HG03558 (cell line): ENCODE results near the gene LPP.

Experiments used
- ATAC-seq: cut with Tn5 transposase; IDR thresholded peaks from one replicate; pipeline ENCODE4 v1.9.1; 2021; ENCODE audit warnings: moderate number of reproducible peaks; ENCODE audit not compliant: unreplicated experiment; ENCODE audit errors: extremely low read depth

The LPP gene

GRCh38 chr3:188476935-188477334 lies 323.0 kb downstream of the LPP start:
- ATAC-seq = no peak

DNA sequence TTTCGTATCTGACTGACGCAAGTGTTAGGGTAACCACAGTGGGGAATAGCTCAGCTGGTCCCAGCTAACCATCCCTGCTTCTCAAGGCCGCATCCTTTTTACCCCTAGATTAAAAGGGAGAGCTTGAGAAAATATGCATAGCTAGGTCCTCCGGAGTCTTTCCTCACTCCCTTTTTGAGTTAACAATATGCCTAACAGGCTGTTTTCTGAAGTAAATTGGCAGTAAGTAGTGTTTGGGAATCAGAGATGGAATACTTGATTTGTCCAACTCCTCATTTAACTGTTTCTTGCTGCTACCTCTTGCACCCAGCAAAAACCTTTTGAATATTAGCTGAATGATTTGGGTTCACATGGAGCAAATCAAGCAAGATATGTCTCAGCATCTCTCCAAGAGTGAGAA lies 326.1 kb downstream of the LPP start:
- no peak for ATAC-seq

- no peak for ATAC-seq
These were observed 329.0 kb downstream of the LPP start for GRCh38 chr3:188482929-188483328.

- ATAC-seq = no peak
These were observed 332.2 kb downstream of the LPP start for GRCh38 chr3:188486126-188486525.

GRCh38 chr3:188486952-188487351 lies 333.0 kb downstream of the LPP start:
- no peak for ATAC-seq

DNA sequence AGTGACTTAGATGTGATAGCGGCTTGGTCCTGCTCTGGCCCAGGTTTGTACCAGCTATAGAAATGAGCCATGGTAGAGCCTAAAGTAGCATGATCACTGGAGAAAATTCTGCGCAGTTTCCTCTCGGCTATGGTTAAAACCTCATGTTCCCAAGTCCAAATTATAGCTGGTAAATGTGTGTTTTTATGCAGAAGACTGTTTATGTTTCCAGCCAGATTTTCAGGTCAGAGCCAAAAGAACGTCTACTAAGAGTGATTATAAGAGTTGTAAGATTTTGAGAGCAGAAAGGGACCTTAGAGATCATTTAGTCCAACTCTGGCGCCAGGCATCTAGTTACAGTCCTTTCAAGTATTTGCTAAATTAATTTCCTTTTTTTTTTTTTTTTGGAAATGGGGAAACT lies 333.7 kb downstream of the LPP start:
- no peak for ATAC-seq

- ATAC-seq = no peak
These were observed 334.8 kb downstream of the LPP start for GRCh38 chr3:188488801-188489200.

- ATAC-seq = no peak
These were observed 335.9 kb downstream of the LPP start for GRCh38 chr3:188489639-188490405.

- no peak for ATAC-seq
These were observed 336.5 kb downstream of the LPP start for GRCh38 chr3:188490416-188490815.

- no peak for ATAC-seq
These were observed 337.3 kb downstream of the LPP start for GRCh38 chr3:188491276-188491687.

GRCh38 chr3:188496390-188496789 lies 342.4 kb downstream of the LPP start:
- ATAC-seq = no peak

DNA sequence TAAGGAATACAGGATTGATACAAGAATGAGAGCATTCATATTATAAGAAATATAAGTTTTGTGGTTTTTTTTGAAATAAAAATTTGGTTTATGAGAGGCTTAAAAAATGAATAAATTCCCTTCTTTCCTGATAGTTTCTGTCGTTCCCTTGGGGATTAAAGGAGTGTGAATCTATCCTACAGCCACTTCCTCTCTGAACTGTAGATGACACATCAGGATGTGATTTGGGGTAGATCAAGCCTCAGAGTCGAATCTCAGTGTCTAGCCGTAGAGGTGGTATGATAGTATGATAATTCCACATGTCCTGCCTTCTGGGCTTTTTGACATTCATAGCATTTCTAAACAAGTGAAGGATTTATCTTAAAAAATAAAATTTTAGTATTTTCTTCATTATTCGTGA lies 343.1 kb downstream of the LPP start:
- no peak for ATAC-seq

- ATAC-seq = no peak
These were observed 349.7 kb downstream of the LPP start for GRCh38 chr3:188503647-188504046.

DNA sequence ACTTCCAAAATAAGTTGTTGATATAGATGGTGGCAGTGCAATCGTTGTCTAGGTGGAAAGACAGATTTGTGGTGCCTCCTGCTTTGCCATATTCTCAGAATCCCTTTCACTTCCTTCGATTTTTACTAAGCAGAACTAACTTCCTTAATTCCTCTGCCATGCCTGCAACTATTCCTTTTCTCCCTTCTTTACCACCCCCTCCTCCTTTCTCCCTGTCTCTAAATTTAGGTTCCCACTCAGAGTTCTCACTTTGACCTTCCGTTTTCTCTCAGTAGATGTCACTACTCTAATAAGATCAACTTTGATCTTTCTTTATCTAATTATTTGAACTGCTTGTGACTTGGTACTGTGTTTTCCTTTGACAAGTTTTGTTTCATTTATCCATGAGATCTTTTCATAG lies 351.2 kb downstream of the LPP start:
- ATAC-seq = no peak

DNA sequence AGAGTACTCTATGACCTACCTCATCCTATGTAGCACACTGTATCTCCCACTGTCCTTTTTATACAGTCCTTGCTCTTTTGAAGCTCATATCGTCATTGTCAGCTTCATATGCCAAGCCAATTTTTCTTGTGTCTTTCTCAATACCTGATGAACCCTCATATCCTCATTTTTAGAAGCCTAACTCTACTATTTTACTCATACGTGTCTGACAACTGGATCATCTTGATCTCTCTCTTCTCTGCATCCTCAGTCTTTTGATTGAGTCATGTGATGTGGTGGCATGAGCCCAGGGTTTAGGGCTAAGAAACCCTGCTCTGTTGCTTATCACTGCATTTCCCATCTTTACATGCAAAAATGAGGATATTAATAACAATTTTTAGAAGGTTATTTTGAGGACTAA lies 352.0 kb downstream of the LPP start:
- ATAC-seq = no peak

DNA sequence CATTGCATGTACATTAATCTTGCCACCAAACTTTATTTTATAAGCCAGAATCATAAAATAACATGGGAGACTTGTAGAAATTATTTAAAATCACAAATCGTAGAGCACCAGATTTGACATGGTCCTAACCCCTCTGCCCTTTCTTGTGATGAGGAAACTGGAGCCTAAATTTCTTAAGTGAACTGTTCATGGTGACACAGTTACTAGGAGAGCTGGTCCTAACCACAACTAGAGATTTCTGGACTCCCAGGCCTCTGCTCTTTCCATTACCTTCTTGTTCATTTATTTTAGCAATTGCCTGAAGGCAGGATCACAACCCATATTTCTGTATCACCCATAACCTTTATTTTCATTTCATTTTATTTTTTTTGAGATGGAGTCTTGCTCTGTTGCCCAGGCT lies 352.5 kb downstream of the LPP start:
- no peak for ATAC-seq

DNA sequence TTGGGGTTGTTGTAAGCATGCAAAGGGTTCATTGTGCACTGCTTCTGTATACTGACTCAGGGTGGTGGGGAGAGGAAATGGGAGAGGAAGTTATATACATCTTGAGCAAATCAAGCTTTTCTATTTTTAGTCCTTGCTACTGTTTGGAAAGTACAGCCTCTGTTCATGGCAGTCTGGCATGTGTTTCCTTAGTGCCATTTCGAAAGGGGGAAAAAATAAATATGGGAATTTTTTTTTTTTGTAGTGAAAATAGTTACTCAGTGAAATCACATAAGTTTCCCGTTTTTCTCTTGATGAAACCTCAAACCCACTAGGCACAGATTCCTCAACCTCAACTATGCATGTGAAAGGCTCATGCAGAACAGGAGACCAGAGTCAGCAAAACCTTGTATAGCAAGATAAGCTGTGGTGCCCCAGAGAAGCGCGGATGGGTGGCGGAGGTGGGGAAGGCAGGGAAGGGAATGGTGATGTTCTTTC lies 353.3 kb downstream of the LPP start:
- ATAC-seq = no peak

- ATAC-seq = no peak
These were observed 354.5 kb downstream of the LPP start for GRCh38 chr3:188508454-188508853.

DNA sequence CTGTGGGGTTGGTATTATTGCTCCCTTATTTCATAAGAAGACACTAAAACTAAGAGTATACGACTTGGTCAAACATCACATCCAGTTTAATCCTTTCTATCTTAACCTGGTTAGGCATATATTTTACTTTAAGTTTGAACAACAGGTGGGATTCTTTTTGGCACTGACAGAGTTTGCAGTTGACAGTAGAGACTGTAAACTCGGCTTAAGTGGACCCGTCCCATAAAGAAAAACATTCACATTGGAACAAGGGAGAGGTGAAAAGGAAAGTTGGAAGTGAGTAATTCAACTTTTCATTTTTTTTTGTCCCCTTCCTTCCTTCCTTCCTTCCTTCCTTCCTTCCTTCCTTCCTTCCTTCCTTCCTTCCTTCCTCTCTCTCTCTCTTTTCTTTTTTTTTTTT lies 355.4 kb downstream of the LPP start:
- ATAC-seq = no peak

DNA sequence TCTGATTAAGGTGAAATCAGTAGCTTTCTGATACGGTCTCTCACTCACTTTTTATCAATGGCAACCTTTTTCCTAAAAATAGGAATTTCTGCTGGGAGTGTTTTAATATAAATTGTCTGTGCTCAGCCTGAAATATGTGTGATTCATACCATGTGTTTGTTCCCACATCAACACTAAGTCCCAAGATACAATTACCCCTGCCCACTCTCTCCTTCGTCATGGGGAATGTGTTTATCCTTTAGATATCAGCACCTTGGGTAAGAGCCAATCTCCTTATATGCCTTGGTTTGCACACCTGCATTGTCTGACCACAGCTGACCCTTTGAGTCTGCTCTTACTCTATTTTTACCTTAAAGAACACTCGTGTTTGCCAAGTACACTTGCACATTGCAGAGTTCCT lies 356.4 kb downstream of the LPP start:
- ATAC-seq = no peak

- no peak for ATAC-seq
These were observed 359.8 kb downstream of the LPP start for GRCh38 chr3:188513662-188514328.

- no peak for ATAC-seq
These were observed 362.6 kb downstream of the LPP start for GRCh38 chr3:188516515-188516914.
